Non-pigmented ciliary epithelial cell (primary cell): ENCODE measurements around the gene SYT8.

Source experiments
- DNase-seq: peaks from one replicate; pipeline ENCODE4 v3.0.0-alpha.2; 2010; ENCODE audit warnings: low read depth

The SYT8 gene

GRCh38 chr11:1845561-1846452 lies 11.0 kb downstream of the SYT8 start:
- no peak for DNase-seq

- DNase-seq = no peak
Measured at GRCh38 chr11:1846453-1846932, 11.7 kb downstream of the SYT8 start.

- no peak for DNase-seq
Measured at GRCh38 chr11:1847006-1847735, 12.4 kb downstream of the SYT8 start.

GRCh38 chr11:1847926-1848639 lies 13.3 kb downstream of the SYT8 start:
- no peak for DNase-seq

- no peak for DNase-seq
Measured at GRCh38 chr11:1848640-1849430, 14.0 kb downstream of the SYT8 start.

GRCh38 chr11:1851468-1852180 lies 16.8 kb downstream of the SYT8 start:
- DNase-seq = no peak

GRCh38 chr11:1852271-1852876 lies 17.6 kb downstream of the SYT8 start:
- no peak for DNase-seq

GRCh38 chr11:1852877-1853276 lies 18.1 kb downstream of the SYT8 start, which contains the start of gene LSP1:
TSS of gene LSP1 (plus strand) at chr11:1853084. CDS start at chr11:1853145, 61 bp downstream.
- no peak for DNase-seq

GRCh38 chr11:1853376-1854131 lies 18.8 kb downstream of the SYT8 start:
- DNase-seq = no peak

GRCh38 chr11:1854132-1854948 lies 19.6 kb downstream of the SYT8 start:
- DNase-seq = no peak

- DNase-seq = no peak
Measured at GRCh38 chr11:1854949-1855885, 20.4 kb downstream of the SYT8 start.

- DNase-seq = no peak
Measured at GRCh38 chr11:1855886-1856265, 21.1 kb downstream of the SYT8 start.

GRCh38 chr11:1856306-1857005 lies 21.7 kb downstream of the SYT8 start:
- no peak for DNase-seq

- DNase-seq = no peak
Measured at GRCh38 chr11:1857064-1857463, 22.3 kb downstream of the SYT8 start.

- DNase-seq = no peak
Measured at GRCh38 chr11:1858154-1858553, 23.4 kb downstream of the SYT8 start.

GRCh38 chr11:1858576-1858975 lies 23.8 kb downstream of the SYT8 start:
- DNase-seq = no peak

- no peak for DNase-seq
Measured at GRCh38 chr11:1859004-1859403, 24.2 kb downstream of the SYT8 start.
